Epithelial cell of proximal tubule (primary cell): Measurements from ENCODE around the gene SYT8. TPM values are rescaled to one million over a fixed set of nuclear protein-coding genes. Genes with fewer than 3 reads are reported as not detected.

Experiments
- DNase-seq: peaks from one replicate; pipeline ENCODE4 v3.0.0-alpha.2; 2011; ENCODE audit warnings: low read depth
- H3K4me3 ChIP-seq: 2 replicates; pipeline ENCODE4 v1.5.1; 2011; ENCODE audit warnings: low read depth, mild to moderate bottlenecking, low read length
- total RNA-seq: library from RNA; depleted of rRNA; stranded (reverse); fragments of >200 nt; gene quantifications from 2 replicates; pipeline ENCODE4 v1.2.3, GENCODE V29; 2015
- TF ChIP-seq, protein P1 (sequence below): conservative IDR thresholded peaks from 2 replicates; pipeline ENCODE4 v1.5.1; 2012; ENCODE audit warnings: low read depth, mild to moderate bottlenecking, low read length

The SYT8 gene
- total RNA-seq, 1 donor from 2014 or later = 0.81 TPM

DNA sequence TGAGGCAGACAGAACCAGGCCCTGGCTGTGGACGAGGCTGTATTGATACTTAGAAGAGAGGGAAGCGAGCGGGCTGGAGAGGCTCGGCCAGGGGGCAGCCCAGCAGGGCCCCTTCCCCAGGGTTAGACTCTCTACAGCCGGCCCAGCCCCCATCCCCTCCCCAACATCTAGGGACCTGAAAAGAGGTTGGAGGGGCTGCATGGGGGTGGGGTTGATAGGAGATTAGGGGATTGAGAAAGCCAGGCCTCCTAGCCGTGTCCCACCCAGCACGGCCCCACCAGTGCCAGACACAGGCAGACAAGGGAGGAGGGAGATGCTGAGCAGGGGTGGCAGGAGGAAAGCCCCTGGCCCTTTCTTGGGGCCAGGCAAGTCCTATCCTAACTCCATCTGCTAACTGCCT lies 23.8 kb downstream of the SYT8 start:
- DNase-seq = no peak
- no peak overlapping the region for H3K4me3 ChIP-seq
- TF ChIP-seq, protein P1, sequence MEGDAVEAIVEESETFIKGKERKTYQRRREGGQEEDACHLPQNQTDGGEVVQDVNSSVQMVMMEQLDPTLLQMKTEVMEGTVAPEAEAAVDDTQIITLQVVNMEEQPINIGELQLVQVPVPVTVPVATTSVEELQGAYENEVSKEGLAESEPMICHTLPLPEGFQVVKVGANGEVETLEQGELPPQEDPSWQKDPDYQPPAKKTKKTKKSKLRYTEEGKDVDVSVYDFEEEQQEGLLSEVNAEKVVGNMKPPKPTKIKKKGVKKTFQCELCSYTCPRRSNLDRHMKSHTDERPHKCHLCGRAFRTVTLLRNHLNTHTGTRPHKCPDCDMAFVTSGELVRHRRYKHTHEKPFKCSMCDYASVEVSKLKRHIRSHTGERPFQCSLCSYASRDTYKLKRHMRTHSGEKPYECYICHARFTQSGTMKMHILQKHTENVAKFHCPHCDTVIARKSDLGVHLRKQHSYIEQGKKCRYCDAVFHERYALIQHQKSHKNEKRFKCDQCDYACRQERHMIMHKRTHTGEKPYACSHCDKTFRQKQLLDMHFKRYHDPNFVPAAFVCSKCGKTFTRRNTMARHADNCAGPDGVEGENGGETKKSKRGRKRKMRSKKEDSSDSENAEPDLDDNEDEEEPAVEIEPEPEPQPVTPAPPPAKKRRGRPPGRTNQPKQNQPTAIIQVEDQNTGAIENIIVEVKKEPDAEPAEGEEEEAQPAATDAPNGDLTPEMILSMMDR = no peak

DNA sequence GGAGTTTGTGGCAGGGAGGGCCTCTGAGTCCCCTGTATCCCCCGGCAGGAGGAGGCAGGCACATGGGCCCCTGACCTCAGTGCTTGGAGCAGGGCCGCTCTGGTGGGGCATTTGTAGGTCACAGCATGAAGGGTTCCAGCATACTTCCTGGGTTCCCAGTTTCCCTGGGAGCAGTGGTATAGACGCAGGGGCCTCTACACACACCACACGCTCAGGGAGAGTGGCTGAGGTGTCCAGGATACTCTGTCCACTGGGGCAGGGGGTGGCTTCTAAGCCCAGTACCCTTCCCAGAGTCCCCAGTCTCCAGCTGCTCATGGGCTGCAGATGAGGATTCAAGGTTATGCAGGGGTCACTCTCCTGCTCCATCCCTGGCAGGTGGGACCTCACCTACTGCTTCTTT lies 24.2 kb downstream of the SYT8 start:
- no peak overlapping the region for H3K4me3 ChIP-seq
- no peak for DNase-seq
- TF ChIP-seq, protein P1 = no peak

DNA sequence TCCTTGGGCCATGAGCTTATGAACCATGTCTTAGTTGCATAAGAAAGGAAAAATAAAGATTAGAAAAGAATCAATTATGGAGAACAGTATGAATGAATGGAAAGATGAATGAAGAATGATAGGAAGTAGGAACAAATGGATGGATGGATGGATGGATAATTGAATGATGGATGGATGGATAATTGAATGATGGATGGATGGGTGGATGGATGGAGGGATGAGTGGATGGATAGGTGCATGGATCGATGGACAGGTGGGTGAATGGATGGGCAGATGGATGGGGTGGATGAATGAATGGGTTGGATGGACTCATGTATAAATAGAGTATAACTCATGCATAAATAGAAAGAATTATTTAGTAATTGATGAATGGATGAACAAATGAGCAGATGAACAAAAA lies 25.3 kb downstream of the SYT8 start:
- DNase-seq = no peak
- TF ChIP-seq, protein P1 = no peak
- no peak overlapping the region for H3K4me3 ChIP-seq

DNA sequence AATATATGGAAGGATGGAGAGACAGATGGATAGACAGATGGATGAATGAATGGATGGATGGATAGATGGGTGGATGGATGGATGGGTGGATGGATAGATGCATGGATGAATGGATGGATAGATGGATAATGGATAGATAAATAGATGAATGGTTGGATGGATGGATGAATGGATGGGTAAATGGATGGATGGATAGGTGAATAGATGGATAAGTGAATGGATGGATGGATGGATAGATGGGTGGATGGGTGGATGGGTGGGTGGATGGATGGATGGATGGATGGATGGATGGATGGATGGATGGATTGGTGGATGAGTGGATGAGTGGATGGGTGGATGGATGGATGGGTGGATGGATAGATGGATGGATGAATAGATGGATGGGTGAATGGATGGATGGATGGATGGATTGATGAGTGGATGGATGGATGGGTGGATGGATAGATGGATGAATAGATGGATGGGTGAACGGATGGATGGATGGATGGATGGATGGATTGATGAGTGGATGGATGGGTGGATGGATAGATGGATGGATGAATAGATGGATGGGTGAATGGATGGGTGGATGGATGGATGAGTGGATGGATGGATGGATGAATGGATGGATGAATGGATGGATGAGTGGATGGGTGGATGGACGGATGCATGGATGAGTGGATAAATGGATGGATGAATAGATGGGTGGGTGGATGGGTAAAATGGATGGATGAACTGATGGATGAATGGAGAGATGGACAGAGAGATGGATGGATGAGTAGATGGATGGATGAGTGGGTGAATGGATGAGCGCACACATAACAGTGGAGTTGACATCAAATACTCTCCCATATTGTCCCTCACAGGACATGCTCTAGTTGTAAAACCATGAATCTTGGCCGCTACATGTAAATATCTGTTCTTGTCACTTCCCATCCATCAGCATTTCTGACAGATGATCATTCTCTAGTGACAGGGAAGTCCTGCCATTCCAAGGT lies 26.9 kb downstream of the SYT8 start:
- H3K4me3 ChIP-seq = no peak overlapping the region
- no peak for DNase-seq
- TF ChIP-seq, protein P1 = no peak

DNA sequence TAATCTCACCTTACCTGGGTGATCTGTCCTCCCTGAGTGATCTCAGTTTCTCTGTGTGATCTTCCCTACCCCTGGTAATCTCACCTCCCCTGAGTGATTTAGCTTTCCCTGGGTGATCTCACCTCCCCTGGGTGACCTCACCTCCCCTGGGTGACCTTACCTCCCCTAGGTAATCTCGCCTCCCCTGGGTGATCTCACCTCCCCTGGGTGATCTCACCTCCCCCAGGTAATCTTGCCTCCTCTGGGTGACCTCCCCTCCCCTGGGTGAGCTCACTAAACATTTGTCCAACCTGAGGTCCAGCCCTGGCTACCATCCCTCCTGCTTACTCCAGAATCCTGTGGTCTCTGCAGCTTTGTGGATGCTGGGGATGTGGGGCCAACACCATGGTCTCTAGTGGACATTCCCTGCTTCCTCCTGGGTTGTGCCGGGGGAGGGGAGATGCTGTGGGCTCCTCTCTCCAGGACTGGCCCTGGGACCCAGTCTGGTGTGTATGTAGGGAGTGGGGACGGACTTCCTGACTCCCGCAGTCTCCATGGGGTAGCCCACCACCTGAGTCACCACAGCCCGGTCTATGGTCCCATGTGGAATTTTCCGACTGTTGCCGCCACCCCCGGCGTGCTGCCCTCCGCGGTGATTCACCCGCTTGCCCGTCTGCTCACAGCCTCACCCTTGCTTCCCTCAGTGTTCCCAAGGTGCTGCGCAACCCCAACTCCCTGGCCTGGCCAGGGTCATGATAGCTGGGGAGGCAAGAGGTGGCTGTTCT lies 28.0 kb downstream of the SYT8 start:
- TF ChIP-seq, protein P1 = no peak
- no peak overlapping the region for H3K4me3 ChIP-seq
- DNase-seq = no peak

DNA sequence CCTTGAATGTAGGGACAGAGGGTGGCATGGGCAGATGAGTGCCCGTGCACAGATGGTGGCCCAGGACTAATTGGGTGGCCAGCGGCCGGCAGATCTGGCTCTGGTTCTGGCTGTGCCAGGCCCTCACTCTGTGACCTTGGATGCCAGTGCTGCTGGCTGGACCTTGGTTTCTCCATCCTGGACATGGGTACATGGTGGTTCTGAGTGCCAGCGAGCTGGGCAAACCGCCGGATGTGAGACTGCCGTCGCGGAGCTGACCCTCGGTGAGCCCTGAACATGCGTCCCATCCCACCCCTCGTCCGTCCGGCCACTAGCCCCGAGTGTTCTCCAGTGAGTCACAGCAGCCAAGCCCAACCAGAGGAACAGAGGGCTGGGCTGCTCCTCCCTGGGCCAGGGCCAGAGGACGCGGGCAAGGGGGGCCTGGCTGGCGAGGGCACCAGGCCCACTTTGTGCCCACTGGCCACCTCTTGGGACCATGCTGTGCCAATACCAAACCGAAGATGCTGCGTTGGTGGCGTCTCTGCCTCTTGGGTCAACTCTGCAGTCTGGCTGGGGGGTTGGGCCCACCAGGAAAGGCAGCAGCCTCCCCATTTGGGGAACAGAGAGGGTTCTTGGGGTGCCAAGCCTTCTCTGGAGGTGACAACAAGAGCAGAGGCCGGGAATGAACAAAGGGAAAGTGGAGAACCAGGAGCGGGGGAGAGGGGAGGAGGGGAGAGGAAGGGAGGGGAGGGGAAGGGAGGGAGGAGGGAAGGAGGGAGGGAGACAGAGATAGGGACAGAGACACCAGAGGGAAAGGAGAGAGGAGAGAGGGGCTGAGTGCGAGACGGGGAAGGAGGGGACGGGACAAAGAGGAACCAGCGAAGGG lies 28.8 kb downstream of the SYT8 start:
- no peak overlapping the region for H3K4me3 ChIP-seq
- no peak for DNase-seq
- TF ChIP-seq, protein P1 = no peak
